Endothelial cell of umbilical vein (primary cell): ENCODE results near the gene NCKAP5. TPM values are rescaled to one million over a fixed set of nuclear protein-coding genes. Genes with fewer than 3 reads are reported as not detected.

Experiments used
- BruUV-seq: library from RNA; stranded (reverse); fragments of 400-500 nt; replicated peaks from 2 replicates; lab custom pipeline; 2021; lab: Mats Ljungman, UMichigan
- CTCF ChIA-PET: fragments of 300-600, 350-600 bp; sonication (Branson Sonifier 250); formaldehyde crosslinking; loops from one replicate; lab custom pipeline; 2021; ENCODE audit warnings: antibody characterized with exemption, inconsistent platforms; lab: Charles Lee
- POLR2A ChIA-PET: fragments of 300-600, 350-600 bp; sonication (Branson Sonifier 250); formaldehyde crosslinking; loops from one replicate; lab custom pipeline; 2021; ENCODE audit warnings: antibody characterized with exemption, inconsistent platforms; lab: Charles Lee
- DNase-seq: peaks from one replicate; pipeline ENCODE4 v3.0.0-alpha.2; 2011; ENCODE audit warnings: low read depth, low spot score
- FAIRE-seq: peaks from 2 replicates; lab custom pipeline; 2011; peaks lifted over from hg19 to GRCh38; lab: Jason Lieb, UNC
- H2AFZ ChIP-seq: 2 replicates; pipeline ENCODE4 v1.6.0; 2012; ENCODE audit warnings: low read depth, low read length, control low read depth, inconsistent platforms
- H3K27ac ChIP-seq: 2 replicates; pipeline ENCODE4 v1.5.1; 2011; ENCODE audit warnings: low read depth, mild to moderate bottlenecking, control low read depth, low read length, moderate library complexity; ENCODE audit not compliant: insufficient read depth
- H3K27me3 ChIP-seq, 2 experiments: 2 replicates each; pipeline versions ENCODE4 v1.6.0 to v1.6.1; 2011; ENCODE audit warnings: low read length in 2 of 2, mixed read lengths in 1 of 2; ENCODE audit not compliant: control insufficient read depth in 2 of 2, insufficient read depth in 2 of 2
- H3K36me3 ChIP-seq, 2 experiments: 2 replicates in 1 of 2; 3 replicates in 1 of 2; pipeline ENCODE4 v1.5.1; 2011; ENCODE audit warnings: low read length in 2 of 2, mild to moderate bottlenecking in 1 of 2, moderate library complexity in 1 of 2; ENCODE audit not compliant: control insufficient read depth in 2 of 2, insufficient read depth in 2 of 2; ENCODE audit errors: extremely low read depth in 1 of 2
- H3K4me1 ChIP-seq: 3 replicates; pipeline ENCODE4 v1.5.1; 2011; ENCODE audit warnings: mild to moderate bottlenecking, low read length; ENCODE audit not compliant: control insufficient read depth, insufficient read depth; ENCODE audit errors: extremely low read depth
- H3K4me2 ChIP-seq: 2 replicates; pipeline ENCODE4 v1.6.1; 2011; ENCODE audit warnings: low read length, control low read depth, mixed read lengths; ENCODE audit not compliant: insufficient read depth
- H3K4me3 ChIP-seq, 3 experiments: fragments of 200-600 bp in 1 of 3; sonication (generic), shearing (Covaris generic) in 1 of 3; replicated peaks in 1 of 3; 2 replicates each; pipeline ENCODE4 v1.5.1; 2011 to 2016; ENCODE audit warnings: control low read depth in 3 of 3, low read length in 3 of 3, mild to moderate bottlenecking in 2 of 3, inconsistent platforms in 1 of 3, low read depth in 1 of 3, moderate library complexity in 1 of 3; ENCODE audit not compliant: insufficient read depth in 1 of 3
- H3K79me2 ChIP-seq: 2 replicates; pipeline ENCODE4 v1.6.0; 2012; ENCODE audit warnings: low read length, inconsistent platforms; ENCODE audit not compliant: control insufficient read depth, insufficient read depth
- H3K9ac ChIP-seq: replicated peaks from 2 replicates; pipeline ENCODE3; 2011; ENCODE audit warnings: low read length, control low read depth; ENCODE audit not compliant: insufficient read depth; ENCODE audit errors: extremely low read depth
- H3K9me1 ChIP-seq: replicated peaks from 3 replicates; pipeline ENCODE4 v1.6.0; 2011; ENCODE audit warnings: mild to moderate bottlenecking, low read length; ENCODE audit not compliant: control insufficient read depth, insufficient read depth; ENCODE audit errors: extremely low read depth
- H3K9me3 ChIP-seq: replicated peaks from 2 replicates; pipeline ENCODE4 v1.5.1; 2012; ENCODE audit warnings: low read length, inconsistent platforms; ENCODE audit not compliant: control insufficient read depth, insufficient read depth
- H4K20me1 ChIP-seq: replicated peaks from 2 replicates; pipeline ENCODE3; 2011; ENCODE audit warnings: mild to moderate bottlenecking, low read length; ENCODE audit not compliant: control insufficient read depth, insufficient read depth; ENCODE audit errors: extremely low read depth
- EZH2 ChIP-seq: IDR thresholded peaks from 2 replicates; pipeline ENCODE4 v1.6.1; 2012; ENCODE audit warnings: borderline replicate concordance, low read depth, mild to moderate bottlenecking, moderate library complexity, low read length, inconsistent platforms; ENCODE audit not compliant: severe bottlenecking
- FOS ChIP-seq: IDR thresholded peaks from 2 replicates; pipeline ENCODE4 v1.6.1; 2011; ENCODE audit warnings: mild to moderate bottlenecking, low read length, moderate library complexity, borderline replicate concordance; ENCODE audit not compliant: insufficient read depth
- GATA2 ChIP-seq: IDR thresholded peaks from 2 replicates; pipeline ENCODE4 v1.7.0; 2011; ENCODE audit warnings: low read depth, mild to moderate bottlenecking, moderate library complexity, mixed read lengths, low read length; ENCODE audit not compliant: insufficient read length, insufficient read depth
- JUN ChIP-seq: IDR thresholded peaks from 2 replicates; pipeline ENCODE4 v1.6.1; 2011; ENCODE audit warnings: borderline replicate concordance, low read depth; ENCODE audit not compliant: insufficient read length, insufficient read depth
- MYC ChIP-seq: IDR thresholded peaks from one replicate; pipeline ENCODE4 v1.6.1; 2011; ENCODE audit warnings: mild to moderate bottlenecking, low read depth, low read length
- POLR2A ChIP-seq: IDR thresholded peaks from 2 replicates; pipeline ENCODE4 v1.6.1; 2012; ENCODE audit warnings: low read depth, mild to moderate bottlenecking, control low read depth, low read length
- POLR2AphosphoS5 ChIP-seq: IDR thresholded peaks from 2 replicates; pipeline ENCODE4 v1.6.1; 2012; ENCODE audit warnings: low read depth, mild to moderate bottlenecking, control low read depth, low read length, moderate library complexity; ENCODE audit not compliant: insufficient read depth
- dilution Hi-C: fragments of 300-500 bp; cut with MboI; formaldehyde crosslinking; loops from one replicate; pipeline ENCODE4 v1.15.0; 2019; ENCODE audit warnings: low sequenced_read_pairs; ENCODE audit not compliant: extremely low pct_ligation_motif_present
- intact Hi-C: fragments of 100-400 bp; cut with micrococcal nuclease; formaldehyde crosslinking; loops from one replicate; pipeline ENCODE4 v1.10.0; 2022
- polyA plus RNA-seq, 4 experiments: library from polyadenylated mRNA; depleted of rRNA in 3 of 4; stranded (reverse) in 3 of 4; unstranded in 1 of 4; fragments of >200 nt; gene quantifications; 2 replicates each; pipeline versions ENCODE4 v1.2.1 to v1.2.3, GENCODE V29; 2011 to 2012; ENCODE audit warnings: missing spikeins in 1 of 4
- total RNA-seq: library from RNA; stranded (reverse); gene quantifications from 2 replicates; pipeline ENCODE4 v1.2.3, GENCODE V29; 2021
- TF ChIP-seq, protein P1 (sequence below): IDR thresholded peaks from 2 replicates; pipeline ENCODE4 v1.6.1; 2011; ENCODE audit not compliant: insufficient read depth, insufficient read length
- TF ChIP-seq, protein P2 (sequence below), 2 donors: IDR thresholded peaks; 1 replicate in 1 of 2; 2 replicates in 1 of 2; pipeline ENCODE4 v1.5.1; 2011; ENCODE audit warnings: low read length in 2 of 2, mild to moderate bottlenecking in 2 of 2, moderate library complexity in 2 of 2, control low read depth in 1 of 2, inconsistent platforms in 1 of 2, low read depth in 1 of 2; ENCODE audit not compliant: insufficient read depth in 1 of 2; ENCODE audit errors: extremely low read depth in 1 of 2

Gene NCKAP5
- total and polyA plus RNA-seq, 2 donors (not counting 3 experiments of a cell fraction or from before 2014, with no cell fraction given): 0.47 to 3.3 TPM

DNA sequence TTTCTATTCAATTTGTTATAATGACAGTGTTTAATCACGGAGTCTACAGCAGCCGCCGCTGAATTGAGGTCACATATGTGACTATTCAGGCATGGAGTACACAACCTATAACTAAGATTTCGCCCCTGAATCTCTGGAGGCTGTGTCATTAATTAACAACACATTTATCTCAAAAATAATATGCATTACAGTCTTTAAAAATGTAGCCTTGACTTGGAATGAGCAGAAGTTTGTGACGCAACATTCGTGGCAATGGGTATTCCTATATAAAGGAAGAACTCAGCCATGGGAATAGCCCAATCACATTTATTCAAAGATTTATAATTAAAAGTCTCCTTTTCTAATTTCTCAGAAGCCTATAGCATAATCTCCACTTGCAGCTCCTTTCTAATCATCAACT, 837.7 kb downstream of the NCKAP5 start:
- FAIRE-seq: no peak
- H3K4me3 ChIP-seq: no peak overlapping the region
- H3K36me3 ChIP-seq: no peaks in the 10 kb centered on the region
- H3K4me1 ChIP-seq: no peaks in the 10 kb centered on the region
- DNase-seq: no peak
- intact Hi-C loops: no loop called here
- H3K27ac ChIP-seq: no peak overlapping the region
- no peak overlapping the region for H3K9ac ChIP-seq
- TF ChIP-seq, protein P1, sequence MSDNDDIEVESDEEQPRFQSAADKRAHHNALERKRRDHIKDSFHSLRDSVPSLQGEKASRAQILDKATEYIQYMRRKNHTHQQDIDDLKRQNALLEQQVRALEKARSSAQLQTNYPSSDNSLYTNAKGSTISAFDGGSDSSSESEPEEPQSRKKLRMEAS: no peak
- no peak for TF ChIP-seq FOS
- TF ChIP-seq, protein P2, sequence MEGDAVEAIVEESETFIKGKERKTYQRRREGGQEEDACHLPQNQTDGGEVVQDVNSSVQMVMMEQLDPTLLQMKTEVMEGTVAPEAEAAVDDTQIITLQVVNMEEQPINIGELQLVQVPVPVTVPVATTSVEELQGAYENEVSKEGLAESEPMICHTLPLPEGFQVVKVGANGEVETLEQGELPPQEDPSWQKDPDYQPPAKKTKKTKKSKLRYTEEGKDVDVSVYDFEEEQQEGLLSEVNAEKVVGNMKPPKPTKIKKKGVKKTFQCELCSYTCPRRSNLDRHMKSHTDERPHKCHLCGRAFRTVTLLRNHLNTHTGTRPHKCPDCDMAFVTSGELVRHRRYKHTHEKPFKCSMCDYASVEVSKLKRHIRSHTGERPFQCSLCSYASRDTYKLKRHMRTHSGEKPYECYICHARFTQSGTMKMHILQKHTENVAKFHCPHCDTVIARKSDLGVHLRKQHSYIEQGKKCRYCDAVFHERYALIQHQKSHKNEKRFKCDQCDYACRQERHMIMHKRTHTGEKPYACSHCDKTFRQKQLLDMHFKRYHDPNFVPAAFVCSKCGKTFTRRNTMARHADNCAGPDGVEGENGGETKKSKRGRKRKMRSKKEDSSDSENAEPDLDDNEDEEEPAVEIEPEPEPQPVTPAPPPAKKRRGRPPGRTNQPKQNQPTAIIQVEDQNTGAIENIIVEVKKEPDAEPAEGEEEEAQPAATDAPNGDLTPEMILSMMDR (IDR thresholded peaks at IDR 0.05; ENCODE audit: extremely low read depth in 1 of 2, insufficient read depth in 1 of 2, low read depth in 1 of 2, low read length in 2 of 2): no peak
- TF ChIP-seq EZH2: no peak
- TF ChIP-seq GATA2: no peak
- TF ChIP-seq POLR2A: no peak
- TF ChIP-seq JUN: no peak
- no peak for TF ChIP-seq MYC
- no peak for TF ChIP-seq POLR2AphosphoS5
- H3K4me2 ChIP-seq: no peak overlapping the region
- no peaks in the 10 kb centered on the region for H4K20me1 ChIP-seq
- POLR2A ChIA-PET: no interaction called here
- dilution Hi-C loops: no loop called here
- H3K27me3 ChIP-seq: no peaks in the 10 kb centered on the region
- BruUV-seq: no TSS peak
- H3K9me3 ChIP-seq: no peaks in the 10 kb centered on the region
- H3K9me1 ChIP-seq: no peaks in the 10 kb centered on the region
- H3K79me2 ChIP-seq: no peaks in the 10 kb centered on the region
- H2AFZ ChIP-seq: no peak overlapping the region
- CTCF ChIA-PET: no interaction called here
